IMR-90 (cell line): ENCODE results near the gene HMGCLL1. TPM values are rescaled to one million over a fixed set of nuclear protein-coding genes. Genes with fewer than 3 reads are reported as not detected.

Source experiments
- ATAC-seq: fragments of 200-7000 bp; cut with Tn5 transposase; 2 replicates; pipeline ENCODE4 v1.9.1; 2020; ENCODE audit warnings: low read depth, mild to moderate bottlenecking, moderate library complexity
- BruUV-seq: library from RNA; stranded (reverse); fragments of 400-500 nt; replicated peaks from 2 replicates; lab custom pipeline; 2021; lab: Mats Ljungman, UMichigan
- CTCF ChIA-PET: fragments of 300-600 bp; formaldehyde crosslinking; extraction: SDS; loops from one replicate; lab custom pipeline; 2021; ENCODE audit warnings: antibody characterized with exemption; lab: Yijun Ruan, JAX
- POLR2A ChIA-PET: fragments of 300-600 bp; sonication (Branson Sonifier 250); formaldehyde crosslinking; loops from one replicate; lab custom pipeline; 2022; ENCODE audit warnings: antibody characterized with exemption; ENCODE audit not compliant: unreplicated experiment; lab: Charles Lee
- DNase-seq: peaks from one replicate; pipeline ENCODE4 v3.0.0; 2013
- H2AFZ ChIP-seq: replicated peaks from 2 replicates; pipeline ENCODE3; 2013; ENCODE audit warnings: low read length, mild to moderate bottlenecking; ENCODE audit not compliant: poor library complexity
- H2AK5ac ChIP-seq: 2 replicates; pipeline ENCODE4 v1.6.1; 2013; ENCODE audit warnings: low read depth, low read length, inconsistent platforms
- H2AK9ac ChIP-seq: replicated peaks from 2 replicates; pipeline ENCODE3; 2013; ENCODE audit warnings: mild to moderate bottlenecking, low read depth, low read length, moderate library complexity; ENCODE audit not compliant: poor library complexity
- H2BK120ac ChIP-seq: 2 replicates; pipeline ENCODE4 v1.6.1; 2013; ENCODE audit warnings: low read depth, low read length, inconsistent platforms
- H2BK15ac ChIP-seq: 3 replicates; pipeline ENCODE4 v1.6.1; 2013; ENCODE audit warnings: low read depth, low read length, inconsistent platforms
- H2BK20ac ChIP-seq: 2 replicates; pipeline ENCODE4 v1.6.1; 2013; ENCODE audit warnings: low read depth, mild to moderate bottlenecking, inconsistent platforms, low read length, moderate library complexity
- H2BK5ac ChIP-seq: 2 replicates; pipeline ENCODE4 v1.6.1; 2013; ENCODE audit warnings: mild to moderate bottlenecking, low read depth, low read length, inconsistent platforms; ENCODE audit not compliant: poor library complexity, severe bottlenecking
- H3K14ac ChIP-seq: replicated peaks from 2 replicates; pipeline ENCODE4 v1.6.1; 2013; ENCODE audit warnings: low read depth, low read length, inconsistent platforms
- H3K18ac ChIP-seq: 2 replicates; pipeline ENCODE4 v1.6.1; 2013; ENCODE audit warnings: low read depth, low read length, control low read depth
- H3K23ac ChIP-seq: 2 replicates; pipeline ENCODE4 v1.6.1; 2013; ENCODE audit warnings: low read depth, low read length, inconsistent platforms
- H3K27ac ChIP-seq: 2 replicates; pipeline ENCODE4 v1.5.1; 2013; ENCODE audit warnings: mild to moderate bottlenecking, control low read depth, low read length; ENCODE audit not compliant: insufficient read depth
- H3K27me3 ChIP-seq: 2 replicates; pipeline ENCODE4 v1.6.1; 2013; ENCODE audit warnings: low read length; ENCODE audit not compliant: control insufficient read depth, insufficient read depth
- H3K36me3 ChIP-seq: 2 replicates; pipeline ENCODE4 v1.6.1; 2013; ENCODE audit warnings: low read length, mixed read lengths; ENCODE audit not compliant: control insufficient read depth, insufficient read depth
- H3K4ac ChIP-seq: 2 replicates; pipeline ENCODE4 v1.6.1; 2013; ENCODE audit warnings: low read depth, low read length, inconsistent platforms
- H3K4me1 ChIP-seq: 2 replicates; pipeline ENCODE4 v1.6.1; 2013; ENCODE audit warnings: low read length, mixed read lengths; ENCODE audit not compliant: control insufficient read depth, insufficient read depth
- H3K4me2 ChIP-seq: 2 replicates; pipeline ENCODE4 v1.6.1; 2013; ENCODE audit warnings: low read depth, mild to moderate bottlenecking, control low read depth, low read length, moderate library complexity
- H3K4me3 ChIP-seq: 2 replicates; pipeline ENCODE4 v1.5.1; 2013; ENCODE audit warnings: low read depth, mild to moderate bottlenecking, control low read depth, low read length, moderate library complexity; ENCODE audit not compliant: insufficient read depth
- H3K56ac ChIP-seq: 2 replicates; pipeline ENCODE4 v1.6.1; 2013; ENCODE audit warnings: low read length, inconsistent platforms; ENCODE audit not compliant: insufficient read depth; ENCODE audit errors: extremely low read depth
- H3K79me1 ChIP-seq, 2 experiments: 2 replicates each; pipeline ENCODE4 v1.6.1; 2013; ENCODE audit warnings: low read length in 2 of 2, inconsistent platforms in 1 of 2, low read depth in 1 of 2
- H3K9ac ChIP-seq: 2 replicates; pipeline ENCODE4 v1.6.1; 2013; ENCODE audit warnings: low read depth, low read length, control low read depth
- H3K9me1 ChIP-seq: 2 replicates; pipeline ENCODE4 v1.6.1; 2013; ENCODE audit warnings: low read length, inconsistent platforms; ENCODE audit not compliant: insufficient read depth
- H3K9me3 ChIP-seq: 2 replicates; pipeline ENCODE4 v1.6.1; 2013; ENCODE audit warnings: low read length; ENCODE audit not compliant: control insufficient read depth, insufficient read depth
- H4K20me1 ChIP-seq: 2 replicates; pipeline ENCODE4 v1.6.1; 2013; ENCODE audit warnings: low read length, inconsistent platforms; ENCODE audit not compliant: insufficient read depth
- H4K5ac ChIP-seq: 2 replicates; pipeline ENCODE4 v1.6.1; 2013; ENCODE audit warnings: mild to moderate bottlenecking, low read depth, low read length, control low read depth
- H4K8ac ChIP-seq, 2 experiments: 2 replicates each; pipeline ENCODE4 v1.6.1; 2013; ENCODE audit warnings: low read depth in 2 of 2, low read length in 2 of 2, control low read depth in 1 of 2, inconsistent platforms in 1 of 2
- H4K91ac ChIP-seq: 2 replicates; pipeline ENCODE4 v1.6.1; 2013; ENCODE audit warnings: low read depth, low read length, inconsistent platforms; ENCODE audit not compliant: insufficient read depth
- BHLHE40 ChIP-seq: fragments of 150-350 bp; IDR thresholded peaks from 2 replicates; pipeline ENCODE4 v1.6.1; 2016; ENCODE audit warnings: mild to moderate bottlenecking, low read depth, low read length
- CEBPB ChIP-seq: IDR thresholded peaks from 2 replicates; pipeline ENCODE4 v1.6.1; 2012; ENCODE audit warnings: low read depth, low read length, improper control_type of control experiment
- CHD1 ChIP-seq: IDR thresholded peaks from 2 replicates; pipeline ENCODE4 v1.6.1; 2012; ENCODE audit warnings: low read depth, low read length, improper control_type of control experiment
- CTCF ChIP-seq: conservative IDR thresholded peaks from 2 replicates; pipeline ENCODE4 v1.5.1; 2012; ENCODE audit warnings: mild to moderate bottlenecking, low read depth, low read length, improper control_type of control experiment
- ELK1 ChIP-seq: fragments of 150-350 bp; IDR thresholded peaks from 2 replicates; pipeline ENCODE4 v1.6.1; 2016; ENCODE audit warnings: low read depth, mild to moderate bottlenecking, low read length, moderate library complexity, borderline replicate concordance
- FOS ChIP-seq: fragments of 150-350 bp; IDR thresholded peaks from 2 replicates; pipeline ENCODE4 v1.6.1; 2016; ENCODE audit warnings: low read depth, low read length
- MAFK ChIP-seq: IDR thresholded peaks from 2 replicates; pipeline ENCODE4 v1.6.1; 2012; ENCODE audit warnings: low read depth, low read length, improper control_type of control experiment
- MAZ ChIP-seq: IDR thresholded peaks from 2 replicates; pipeline ENCODE4 v1.6.1; 2012; ENCODE audit warnings: low read depth, mild to moderate bottlenecking, low read length, improper control_type of control experiment, moderate library complexity, borderline replicate concordance
- MXI1 ChIP-seq: IDR thresholded peaks from 2 replicates; pipeline ENCODE4 v1.6.1; 2012; ENCODE audit warnings: low read depth, mild to moderate bottlenecking, low read length, moderate library complexity, borderline replicate concordance
- NFE2L2 ChIP-seq: fragments of 150-350 bp; IDR thresholded peaks from 2 replicates; pipeline ENCODE4 v1.6.1; 2016; ENCODE audit warnings: low read depth, mild to moderate bottlenecking, low read length
- POLR2A ChIP-seq: IDR thresholded peaks from 2 replicates; pipeline ENCODE4 v1.6.1; 2012; ENCODE audit warnings: mild to moderate bottlenecking, low read depth, low read length
- RAD21 ChIP-seq: IDR thresholded peaks from 2 replicates; pipeline ENCODE4 v1.6.1; 2012; ENCODE audit warnings: low read length, improper control_type of control experiment
- RCOR1 ChIP-seq: IDR thresholded peaks from 2 replicates; pipeline ENCODE4 v1.6.1; 2012; ENCODE audit warnings: mild to moderate bottlenecking, low read length, improper control_type of control experiment; ENCODE audit not compliant: insufficient replicate concordance
- RFX5 ChIP-seq: IDR thresholded peaks from 2 replicates; pipeline ENCODE4 v1.8.0; 2012; ENCODE audit warnings: low read depth, mild to moderate bottlenecking, low read length, moderate library complexity
- SMC3 ChIP-seq: fragments of 150-350 bp; IDR thresholded peaks from 2 replicates; pipeline ENCODE4 v1.6.1; 2016; ENCODE audit warnings: low read depth, mild to moderate bottlenecking, antibody characterized with exemption, low read length, moderate library complexity
- USF2 ChIP-seq: fragments of 150-350 bp; IDR thresholded peaks from 2 replicates; pipeline ENCODE4 v1.6.1; 2017; ENCODE audit warnings: mild to moderate bottlenecking, antibody characterized with exemption, low read length, low read depth
- WGBS, 2 experiments: methylation state at CpG; one replicate each; pipeline versions ENCODE4 v1.1.5 to v1.1.7; 2013; ENCODE audit warnings: missing lambda C conversion rate in 2 of 2; ENCODE audit not compliant: insufficient read length in 1 of 2; ENCODE audit errors: extremely low coverage in 2 of 2; 5-methylcytosine and 5-hydroxymethylcytosine counted together
- dilution Hi-C: fragments of 300-500 bp; cut with HindIII; formaldehyde crosslinking; loops from one replicate; pipeline ENCODE4 v1.14.3; 2018; ENCODE audit warnings: low sequenced_read_pairs; ENCODE audit not compliant: unreplicated experiment
- in situ Hi-C: fragments of 300-500 bp; cut with MboI; formaldehyde crosslinking; loops from 3 replicates; pipeline ENCODE4 v1.14.3; 2019; ENCODE audit warnings: low sequenced_read_pairs, inconsistent platforms, mixed read lengths
- intact Hi-C: fragments of 100-400 bp; cut with micrococcal nuclease; formaldehyde crosslinking; loops from 2 replicates; pipeline ENCODE4 v1.10.0; 2022
- polyA plus RNA-seq, 3 experiments: library from polyadenylated mRNA; depleted of rRNA; stranded (reverse); fragments of >200 nt; gene quantifications; 2 replicates each; pipeline ENCODE4 v1.2.3, GENCODE V29; 2012; ENCODE audit warnings: low replicate concordance in 1 of 3
- total RNA-seq: library from RNA; depleted of rRNA; stranded (reverse); fragments of >200 nt; gene quantifications from 2 replicates; pipeline ENCODE4 v1.2.3, GENCODE V29; 2012

HMGCLL1 gene
- total and polyA plus RNA-seq, 2 of the 4 experiments (the other 2 are of a cell fraction) = 0.03 TPM; not detected in 1

- Histone ChIP-seq H2AK9ac (no peak overlapping the region), H2BK20ac (no peak overlapping the region), H3K23ac (no peak overlapping the region), H4K8ac (no peak overlapping the region), H3K36me3 (no peaks in the 10 kb centered on the region), H3K4me1 (no peaks in the 10 kb centered on the region), H3K14ac (no peak overlapping the region), H2BK120ac (no peak overlapping the region), H3K27me3 (no peaks in the 10 kb centered on the region), H2AK5ac (no peak overlapping the region), H2BK5ac (no peak overlapping the region), H3K9ac (no peak overlapping the region), H3K27ac (no peak overlapping the region), H3K79me1 (no peaks in the 10 kb centered on the region), H3K56ac (no peak overlapping the region), H4K20me1 (no peaks in the 10 kb centered on the region), H3K9me3 (no peaks in the 10 kb centered on the region), H3K4ac (no peak overlapping the region), H4K91ac (no peak overlapping the region), H2BK15ac (no peak overlapping the region), H3K9me1 (no peaks in the 10 kb centered on the region), H2AFZ (no peak overlapping the region), H3K18ac (no peak overlapping the region), H3K4me3 (no peak overlapping the region), H3K4me2 (no peak overlapping the region), H4K5ac (no peak overlapping the region)
- WGBS, 2 experiments = no CpG with 5 or more reads among the region's 1 CpG
- ATAC-seq (no peak), DNase-seq (no peak)
- TF ChIP-seq POLR2A (no peak), MXI1 (no peak), RAD21 (no peak), RCOR1 (no peak), BHLHE40 (no peak), RFX5 (no peak), SMC3 (no peak), MAZ (no peak), MAFK (no peak), CEBPB (no peak), CTCF (no peak), FOS (no peak), NFE2L2 (no peak), CHD1 (no peak), ELK1 (no peak), USF2 (no peak)
- in situ Hi-C loops = loop anchor here (10.0 kb wide), 2 partner anchors 263 to 323 kb away; no protein-coding TSS in a partner anchor
- dilution Hi-C loops = no loop called here
- BruUV-seq = no TSS peak
- ChIA-PET CTCF (no interaction called here), POLR2A (no interaction called here)
- intact Hi-C loops = no loop called here
Measured at GRCh38 chr6:55621993-55622392, 43.0 kb upstream of the HMGCLL1 start.
